Psoas muscle (tissue), 8 donors: ENCODE data around the gene ANKFY1. TPM values are rescaled to one million over a fixed set of nuclear protein-coding genes. Genes with fewer than 3 reads are reported as not detected.

Experiments used
- ATAC-seq, 4 donors: fragments of 200-7000 bp; cut with Tn5 transposase; one replicate each; pipeline ENCODE4 v1.9.1; 2020; ENCODE audit warnings: moderate library complexity in 3 of 4, mild to moderate bottlenecking in 2 of 4
- DNase-seq, 2 donors: peaks; one replicate each; pipeline ENCODE4 v3.0.0-alpha.2; 2020
- H3K27ac ChIP-seq: fragments of 200-600 bp; one replicate; pipeline ENCODE4 v1.8.0; 2022
- H3K27me3 ChIP-seq, 3 donors: fragments of 200-600 bp in 1 of 3; one replicate each; pipeline versions ENCODE4 v1.6.1 to v1.8.0; 2013 to 2022; ENCODE audit warnings: low read length in 2 of 3, mild to moderate bottlenecking in 2 of 3, moderate library complexity in 1 of 3; ENCODE audit not compliant: insufficient read depth in 3 of 3
- H3K36me3 ChIP-seq, 2 donors: fragments of 200-600 bp in 1 of 2; one replicate each; pipeline versions ENCODE4 v1.6.1 to v1.8.0; 2013 to 2022; ENCODE audit warnings: low read depth in 1 of 2, mild to moderate bottlenecking in 1 of 2, moderate library complexity in 1 of 2; ENCODE audit not compliant: insufficient read depth in 1 of 2
- H3K4me1 ChIP-seq: fragments of 200-600 bp; one replicate; pipeline ENCODE4 v1.8.0; 2022
- H3K4me3 ChIP-seq: fragments of 200-600 bp; one replicate; pipeline ENCODE4 v1.8.0; 2022; ENCODE audit warnings: mild to moderate bottlenecking
- H3K9me3 ChIP-seq: fragments of 200-600 bp; one replicate; pipeline ENCODE4 v1.8.0; 2022
- WGBS, 3 donors: extraction: QIAGEN DNeasy Blood & Tissue Kit; methylation state at CpG; one replicate each; pipeline versions ENCODE4 v1.1.6 to v1.1.7; 2013; 5-methylcytosine and 5-hydroxymethylcytosine counted together
- intact Hi-C, 2 donors: fragments of 100-400 bp; cut with DNase I; formaldehyde crosslinking; loops; one replicate each; pipeline versions ENCODE4 v1.11.0 to v1.14.2; 2022
- polyA plus RNA-seq, 3 donors: library from polyadenylated mRNA; stranded (reverse); fragments of 200-250 nt; gene quantifications; one replicate each; pipeline ENCODE4 v1.2.3, GENCODE V29; 2013
- total RNA-seq, 4 donors: library from RNA; stranded (reverse); fragmentation: NEBNext Ultra II Directional in 2 of 4; extraction: Animal tissue kit (Norgen Biotek cat#: 25700) in 2 of 4; gene quantifications; one replicate each; pipeline versions ENCODE4 v1.2.1 to v1.2.4, GENCODE V29; 2021 to 2023
- TF ChIP-seq, protein P1 (sequence below): fragments of 200-600 bp; IDR thresholded peaks from one replicate; pipeline ENCODE4 v1.8.0; 2022; ENCODE audit warnings: antibody characterized with exemption
- donor health status: healthy with polysubstance abuse.
- donor health status: DM: no; HTN: no; CAD: no; lungs with moderate emphysema.
- donor health status: Bipolar disorder and iron deficiency.
- donor health status: healthy.
- donor health status: DM: yes; HTN: yes; CAD: no.
- donor health status: DM: no; HTN: no; CAD: no.
- donor health status: DM: no; HTN: no; CAD: no.
- donor health status: DM: yes; HTN: yes; CAD: no.

The ANKFY1 gene
- total and polyA plus RNA-seq, 7 donors = 5.7 to 18.8 (median 12.8) TPM

DNA sequence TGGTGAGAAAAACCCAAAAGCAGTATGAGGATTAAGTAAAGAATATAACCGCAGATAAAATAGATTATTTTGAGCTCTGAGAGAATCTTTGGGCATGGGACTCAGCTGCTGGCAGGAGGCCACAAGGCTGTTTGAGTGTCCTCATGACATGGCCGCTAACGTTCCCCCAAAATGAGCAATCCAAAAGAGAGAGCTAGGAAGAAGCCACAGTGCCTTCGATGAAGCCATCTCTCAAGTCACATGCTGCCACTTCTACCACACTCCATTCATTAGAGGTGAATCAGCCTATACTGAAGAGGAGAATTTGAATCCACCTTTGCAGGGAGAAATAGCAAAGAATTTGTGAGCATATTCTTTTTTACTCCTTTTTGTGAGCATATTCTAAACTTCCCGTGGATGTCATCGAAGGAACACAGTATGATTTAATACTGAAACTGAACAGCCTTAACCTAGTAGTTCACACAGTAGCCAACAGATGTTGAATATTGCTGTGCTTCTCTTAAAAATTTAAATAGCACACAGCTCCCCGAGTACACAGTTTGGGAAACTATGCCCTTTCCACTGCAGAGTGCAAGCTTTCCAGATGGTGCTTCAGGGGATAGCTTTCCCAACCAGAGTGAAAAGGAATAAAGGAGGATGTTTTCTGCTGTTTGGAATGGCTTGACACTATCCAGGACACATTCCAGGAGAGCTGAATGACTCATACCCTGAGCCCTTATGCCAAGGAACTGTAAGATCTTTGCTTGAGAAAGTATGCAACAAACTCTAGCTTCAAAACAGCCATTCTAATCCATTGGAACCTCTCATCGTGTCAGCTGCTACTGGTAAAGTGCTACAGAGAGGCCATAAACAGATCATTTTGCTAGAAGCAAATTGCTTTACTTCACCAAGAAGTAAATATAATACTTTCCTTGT, 33.9 kb downstream of the ANKFY1 start:
- DNase-seq (peak; percentile 74 to 84), ATAC-seq (peak; percentile 85 to 88 (median 87))
- Histone ChIP-seq H3K4me1 (peaks cover 61% of the 10 kb centered on the region), H3K4me3 (peak overlapping the region; percentile 22), H3K27me3 (no peaks in the 10 kb centered on the region), H3K27ac (peak overlapping the region; percentile 84), H3K36me3 (peaks cover 0 to 4% of the 10 kb centered on the region in 2 donors), H3K9me3 (no peaks in the 10 kb centered on the region)
- 16 to 22% (median 21%) methylated on average over 8 of the region's 8 CpGs for WGBS, 3 donors
- intact Hi-C loops = no loop called here
- TF ChIP-seq, protein P1, sequence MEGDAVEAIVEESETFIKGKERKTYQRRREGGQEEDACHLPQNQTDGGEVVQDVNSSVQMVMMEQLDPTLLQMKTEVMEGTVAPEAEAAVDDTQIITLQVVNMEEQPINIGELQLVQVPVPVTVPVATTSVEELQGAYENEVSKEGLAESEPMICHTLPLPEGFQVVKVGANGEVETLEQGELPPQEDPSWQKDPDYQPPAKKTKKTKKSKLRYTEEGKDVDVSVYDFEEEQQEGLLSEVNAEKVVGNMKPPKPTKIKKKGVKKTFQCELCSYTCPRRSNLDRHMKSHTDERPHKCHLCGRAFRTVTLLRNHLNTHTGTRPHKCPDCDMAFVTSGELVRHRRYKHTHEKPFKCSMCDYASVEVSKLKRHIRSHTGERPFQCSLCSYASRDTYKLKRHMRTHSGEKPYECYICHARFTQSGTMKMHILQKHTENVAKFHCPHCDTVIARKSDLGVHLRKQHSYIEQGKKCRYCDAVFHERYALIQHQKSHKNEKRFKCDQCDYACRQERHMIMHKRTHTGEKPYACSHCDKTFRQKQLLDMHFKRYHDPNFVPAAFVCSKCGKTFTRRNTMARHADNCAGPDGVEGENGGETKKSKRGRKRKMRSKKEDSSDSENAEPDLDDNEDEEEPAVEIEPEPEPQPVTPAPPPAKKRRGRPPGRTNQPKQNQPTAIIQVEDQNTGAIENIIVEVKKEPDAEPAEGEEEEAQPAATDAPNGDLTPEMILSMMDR = no peak

DNA sequence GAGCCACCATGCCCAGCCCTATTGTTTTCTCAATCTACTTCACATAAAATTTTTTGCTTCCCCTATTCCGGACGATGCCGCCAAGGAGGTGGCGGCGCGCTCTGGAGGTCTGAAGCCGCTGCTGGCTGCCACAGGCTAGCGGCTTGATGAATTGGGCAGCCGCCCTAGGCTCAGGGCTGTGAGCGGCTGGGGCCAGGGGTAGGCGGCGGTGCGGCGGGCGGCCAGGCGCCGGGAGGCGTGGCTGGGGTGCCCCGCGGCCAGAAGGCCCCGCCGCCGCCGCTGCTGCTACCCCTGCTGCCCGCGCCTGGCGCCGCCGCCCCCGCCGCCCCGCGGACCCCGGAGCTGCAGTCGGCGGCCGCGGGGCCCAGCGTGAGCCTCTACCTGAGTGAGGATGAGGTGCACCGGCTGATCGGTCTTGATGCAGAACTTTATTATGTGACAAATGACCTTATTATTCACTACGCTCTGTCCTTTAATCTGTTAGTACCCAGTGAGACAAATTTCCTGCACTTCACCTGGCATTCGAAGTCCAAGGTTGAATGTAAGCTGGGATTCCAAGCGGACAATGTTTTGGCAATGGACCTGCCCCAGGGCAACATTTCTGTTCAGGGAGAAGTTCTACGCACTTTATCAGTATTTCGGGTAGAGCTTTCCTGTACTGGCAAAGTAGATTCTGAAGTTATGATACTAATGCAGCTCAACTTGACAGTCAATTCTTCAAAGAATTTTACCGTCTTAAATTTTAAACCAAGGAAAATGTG, 41.7 kb downstream of the ANKFY1 start:
- ATAC-seq (no peak), DNase-seq (no peak)
- WGBS, 3 donors = 87 to 94% (median 88%) methylated on average over 40 to 47 of the region's 47 CpGs
- H3K27me3 ChIP-seq = no peaks in the 10 kb centered on the region
- no peak overlapping the region for H3K27ac ChIP-seq
- TF ChIP-seq, protein P1 = no peak
- H3K4me1 ChIP-seq = peaks cover 18% of the 10 kb centered on the region
- intact Hi-C loops = no loop called here
- no peak overlapping the region for H3K4me3 ChIP-seq
- H3K36me3 ChIP-seq = peaks cover 2 to 12% of the 10 kb centered on the region in 2 donors
- H3K9me3 ChIP-seq = no peaks in the 10 kb centered on the region

DNA sequence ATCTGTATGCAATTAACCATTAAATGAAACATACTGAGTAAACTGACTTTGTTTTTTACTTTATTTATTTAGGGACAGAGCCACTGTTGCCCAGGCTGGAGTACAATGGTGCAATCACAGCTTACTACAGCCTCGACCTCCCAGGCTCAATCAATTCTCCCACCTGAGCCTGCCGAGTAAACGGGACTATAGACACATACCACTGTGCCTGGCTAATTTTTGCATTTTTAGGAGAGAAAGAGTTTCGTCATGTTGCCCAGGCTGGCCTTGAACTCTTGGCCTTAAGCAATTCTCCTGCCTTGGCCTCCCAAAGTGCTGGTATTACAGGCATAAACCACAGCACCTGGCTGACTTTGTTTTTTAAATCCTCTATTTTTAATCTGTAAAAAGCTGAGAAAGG, 42.6 kb downstream of the ANKFY1 start:
- H3K4me1 ChIP-seq = peaks cover 18% of the 10 kb centered on the region
- no peaks in the 10 kb centered on the region for H3K27me3 ChIP-seq
- peaks cover 6 to 21% of the 10 kb centered on the region in 2 donors for H3K36me3 ChIP-seq
- H3K9me3 ChIP-seq = no peaks in the 10 kb centered on the region
- TF ChIP-seq, protein P1 = no peak
- DNase-seq (no peak), ATAC-seq (peak in 1 of 4 donors; percentile 26)
- peak overlapping the region; percentile 77 for H3K27ac ChIP-seq
- 79 to 87% (median 83%) methylated on average over 4 of the region's 4 CpGs for WGBS, 3 donors
- H3K4me3 ChIP-seq = no peak overlapping the region
- intact Hi-C loops = no loop called here

DNA sequence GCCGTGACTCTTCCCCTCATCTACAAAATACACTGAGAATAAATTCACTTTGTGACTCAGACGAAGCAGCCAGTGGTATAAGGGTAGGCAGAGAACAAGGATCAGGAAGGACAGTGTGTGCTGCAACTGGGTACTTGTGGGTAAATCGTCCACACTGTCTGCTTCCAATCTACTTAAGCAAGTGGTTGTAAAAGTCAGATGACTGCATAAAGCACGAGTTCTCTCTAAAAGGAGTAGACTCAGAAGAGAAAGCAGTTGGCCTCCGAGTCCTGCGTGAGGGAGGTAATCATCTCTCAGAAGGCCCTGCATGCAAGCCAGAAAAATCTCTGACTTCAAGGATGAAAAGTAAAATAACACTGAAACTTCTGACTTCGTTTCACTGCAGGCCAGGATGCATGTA, 43.1 kb downstream of the ANKFY1 start:
- Histone ChIP-seq H3K27ac (peak overlapping the region; percentile 77), H3K4me3 (peak overlapping the region; percentile 25), H3K9me3 (no peaks in the 10 kb centered on the region), H3K27me3 (no peaks in the 10 kb centered on the region), H3K4me1 (peaks cover 24% of the 10 kb centered on the region), H3K36me3 (peaks cover 6 to 23% of the 10 kb centered on the region in 2 donors)
- TF ChIP-seq, protein P1 = no peak
- intact Hi-C loops = no loop called here
- 32 to 67% (median 42%) methylated on average over 7 of the region's 7 CpGs for WGBS, 3 donors
- ATAC-seq (peak; percentile 72 to 95 (median 89)), DNase-seq (no peak)
